Ammon's horn (tissue), 1 donor: Measurements from ENCODE around the gene RNF19B.
A peak's percentile ranks its signal among the peaks of the same experiment; 100 is the strongest.

Experiments
- DNase-seq: peaks from one replicate; pipeline ENCODE4 v3.0.0-alpha.2; 2016; ENCODE audit warnings: low spot score

RNF19B gene

DNA sequence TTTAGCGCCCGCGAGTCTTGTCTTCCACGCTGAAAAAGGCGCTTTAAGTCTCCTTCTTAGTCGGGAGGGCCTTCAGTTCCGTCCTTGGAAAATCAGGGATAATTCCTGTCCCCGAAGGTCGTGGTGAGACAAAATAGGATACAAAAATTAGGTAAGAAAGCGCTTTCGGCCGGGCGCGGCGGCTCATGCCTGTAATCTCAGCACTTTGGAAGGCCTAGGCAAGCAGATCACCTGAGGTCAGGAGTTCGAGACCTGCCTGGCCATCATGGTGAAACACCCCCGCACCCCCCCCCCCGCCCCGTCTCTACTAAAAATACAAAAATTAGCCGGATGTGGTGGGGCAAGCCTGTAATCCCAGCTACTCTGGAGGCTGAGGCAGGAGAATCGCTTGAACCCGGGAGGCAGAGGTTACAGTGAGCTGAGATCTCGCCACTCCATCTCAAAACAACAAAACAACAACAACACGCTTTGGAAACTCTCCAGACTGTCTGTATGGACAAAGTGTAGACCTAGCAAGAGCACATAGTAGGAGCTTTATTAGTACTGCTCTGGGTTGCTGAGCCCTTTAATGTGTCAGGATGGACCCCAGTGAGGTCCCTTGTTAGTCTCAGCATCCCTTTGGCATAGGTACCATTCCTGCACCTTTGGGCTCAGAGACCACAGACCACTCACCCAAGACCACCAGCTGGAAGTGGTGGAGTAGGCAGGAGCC, 62.6 kb downstream of the RNF19B start:
- DNase-seq: no peak

DNA sequence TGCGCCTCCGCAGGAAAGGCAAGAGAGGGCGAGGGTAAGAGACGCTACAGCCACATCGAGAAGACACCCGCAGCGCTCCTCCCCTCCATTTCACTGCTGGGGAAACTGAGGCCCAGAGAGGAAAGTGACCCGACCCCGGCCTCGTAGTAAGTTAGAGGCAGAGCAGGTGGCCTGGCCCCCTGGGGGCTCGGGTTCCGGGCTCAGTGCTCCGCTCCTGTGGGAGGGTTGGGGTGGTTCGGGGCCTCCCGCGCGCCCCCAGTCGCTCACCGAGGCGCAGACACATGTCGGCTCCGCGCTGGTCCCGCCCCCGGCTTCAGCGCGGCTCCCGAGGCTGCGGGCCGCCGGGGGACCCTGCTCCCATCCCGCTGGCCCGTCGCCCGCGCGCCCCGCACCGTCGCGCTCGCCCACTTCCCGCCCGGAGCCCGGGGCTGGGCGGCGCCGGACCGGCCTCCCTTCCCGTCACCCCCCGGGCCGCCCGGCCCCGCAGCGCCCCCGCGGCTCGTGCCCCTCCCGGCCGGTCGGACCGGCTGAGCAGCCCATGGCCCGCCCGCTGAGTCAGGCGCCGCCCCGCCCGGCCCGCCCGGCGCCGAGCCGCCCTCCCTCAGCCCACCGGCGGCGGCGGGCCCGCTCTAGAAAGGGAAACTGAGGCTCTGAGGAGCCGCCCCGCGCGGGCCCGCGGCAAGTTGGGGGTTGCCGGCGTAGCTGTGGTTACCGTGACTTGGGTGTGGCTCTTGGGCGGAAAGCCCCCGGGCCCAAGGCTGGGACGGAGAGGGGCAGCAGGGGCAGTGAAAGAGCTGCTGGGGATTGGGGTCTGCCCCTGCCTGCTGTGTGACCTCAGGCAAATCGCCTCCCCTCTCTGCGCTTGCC, 63.4 kb downstream of the RNF19B start, which contains the start of gene TMEM54:
TMEM54 (minus strand) TSS at position 434 of the 867 bp plus-strand sequence; CDS start at position 283, 151 bp downstream.
- DNase-seq: no peak

DNA sequence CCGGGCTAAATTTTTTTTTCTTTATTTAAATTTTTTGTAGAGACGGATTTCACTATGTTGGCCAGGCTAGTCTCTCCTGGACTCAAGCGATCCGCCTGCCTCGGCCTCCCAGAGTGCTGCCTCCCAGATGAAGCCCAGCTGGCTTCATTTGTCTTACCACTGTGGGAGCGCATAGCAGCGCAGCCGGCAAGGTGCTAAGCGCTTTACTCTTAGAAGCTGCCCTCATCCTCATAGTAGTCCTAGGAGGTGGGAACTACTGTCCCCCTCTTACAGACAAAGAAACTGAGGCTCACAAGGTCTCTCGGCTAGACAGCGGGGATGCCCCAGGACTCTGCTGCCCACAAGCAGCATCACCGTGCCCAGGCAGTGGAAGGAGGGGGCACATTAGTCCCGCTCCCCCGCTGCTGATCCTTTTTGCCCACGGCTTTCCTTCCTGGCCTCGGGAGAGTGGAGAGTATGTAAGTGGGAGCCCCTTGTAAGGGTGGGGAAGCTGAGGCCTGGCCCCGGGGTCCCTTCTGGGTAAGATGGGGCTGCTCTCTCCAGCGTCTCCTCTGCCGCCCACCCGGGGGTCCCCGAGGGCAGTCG, 64.1 kb downstream of the RNF19B start:
- DNase-seq: no peak

DNA sequence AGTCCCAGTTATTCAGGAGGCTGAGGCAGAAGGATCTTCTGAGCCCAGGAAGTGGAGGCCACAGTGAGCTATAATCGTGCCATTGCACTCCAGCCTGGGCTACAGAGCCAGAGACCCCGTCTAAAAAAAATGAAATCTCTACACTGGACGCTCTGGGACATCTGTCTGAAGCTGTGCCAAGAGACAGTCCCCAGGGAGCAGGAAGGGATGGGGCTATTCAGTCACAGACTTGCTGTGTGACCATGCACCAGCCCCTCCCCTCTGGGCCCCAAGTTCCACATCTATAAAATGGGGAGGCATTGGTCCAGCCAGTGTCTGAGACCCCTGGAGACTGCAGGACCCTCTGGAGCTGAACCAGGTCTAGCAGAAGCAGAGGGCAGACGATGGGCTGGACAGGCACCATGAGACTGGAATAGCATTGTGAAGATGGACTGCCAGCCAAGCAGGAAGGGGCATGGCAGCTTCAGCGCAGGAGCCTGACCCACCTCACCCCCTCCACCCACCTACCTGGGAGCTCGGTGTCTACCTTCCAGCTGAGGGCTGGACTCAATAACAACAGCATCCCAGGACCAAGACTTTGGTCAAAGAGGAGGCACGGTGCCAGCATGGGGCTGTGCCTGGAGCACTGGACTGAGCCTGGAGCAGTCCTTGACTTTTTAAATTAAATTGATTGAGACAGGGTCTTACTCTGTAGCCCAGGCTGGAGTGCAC, 64.9 kb downstream of the RNF19B start:
- no peak for DNase-seq

DNA sequence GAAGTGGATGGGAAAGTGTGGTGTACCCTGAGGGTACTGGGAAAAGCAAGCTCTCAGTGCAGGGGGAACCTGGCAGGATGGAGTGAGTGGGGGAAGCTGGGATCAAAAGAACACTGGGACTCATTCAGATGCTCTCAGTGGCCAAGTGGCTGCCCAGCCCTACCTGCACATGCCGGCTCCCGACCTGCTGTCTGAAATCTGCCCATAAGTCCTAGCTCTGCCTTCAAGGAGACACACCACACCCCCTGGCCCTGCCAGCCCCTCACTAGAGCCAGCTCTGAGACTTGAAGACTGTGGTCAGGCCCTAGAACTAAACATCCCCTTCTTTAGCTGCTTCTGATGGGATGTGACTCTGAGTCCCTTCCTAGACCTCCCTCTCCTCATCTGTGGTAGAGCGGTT, 65.7 kb downstream of the RNF19B start:
- no peak for DNase-seq

DNA sequence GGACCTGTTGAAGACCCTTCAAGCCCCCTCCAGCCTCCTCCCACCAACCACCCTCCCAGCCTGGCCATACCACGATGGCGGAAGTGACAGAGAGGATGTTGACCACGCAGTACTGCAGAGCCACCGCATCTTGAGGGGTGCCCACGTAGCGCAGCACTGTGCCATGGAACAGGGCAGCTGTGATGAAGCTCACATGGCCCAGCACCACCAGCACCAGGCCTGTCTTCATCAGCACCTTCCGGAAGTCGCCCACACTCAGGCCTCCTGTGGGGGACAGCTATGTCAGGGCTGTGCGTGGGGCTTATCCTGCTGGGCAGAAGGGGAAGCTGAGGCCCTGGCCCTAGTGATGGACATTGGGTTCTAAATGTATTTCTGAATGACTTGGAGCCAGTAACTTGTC, 66.6 kb downstream of the RNF19B start:
- no peak for DNase-seq

DNA sequence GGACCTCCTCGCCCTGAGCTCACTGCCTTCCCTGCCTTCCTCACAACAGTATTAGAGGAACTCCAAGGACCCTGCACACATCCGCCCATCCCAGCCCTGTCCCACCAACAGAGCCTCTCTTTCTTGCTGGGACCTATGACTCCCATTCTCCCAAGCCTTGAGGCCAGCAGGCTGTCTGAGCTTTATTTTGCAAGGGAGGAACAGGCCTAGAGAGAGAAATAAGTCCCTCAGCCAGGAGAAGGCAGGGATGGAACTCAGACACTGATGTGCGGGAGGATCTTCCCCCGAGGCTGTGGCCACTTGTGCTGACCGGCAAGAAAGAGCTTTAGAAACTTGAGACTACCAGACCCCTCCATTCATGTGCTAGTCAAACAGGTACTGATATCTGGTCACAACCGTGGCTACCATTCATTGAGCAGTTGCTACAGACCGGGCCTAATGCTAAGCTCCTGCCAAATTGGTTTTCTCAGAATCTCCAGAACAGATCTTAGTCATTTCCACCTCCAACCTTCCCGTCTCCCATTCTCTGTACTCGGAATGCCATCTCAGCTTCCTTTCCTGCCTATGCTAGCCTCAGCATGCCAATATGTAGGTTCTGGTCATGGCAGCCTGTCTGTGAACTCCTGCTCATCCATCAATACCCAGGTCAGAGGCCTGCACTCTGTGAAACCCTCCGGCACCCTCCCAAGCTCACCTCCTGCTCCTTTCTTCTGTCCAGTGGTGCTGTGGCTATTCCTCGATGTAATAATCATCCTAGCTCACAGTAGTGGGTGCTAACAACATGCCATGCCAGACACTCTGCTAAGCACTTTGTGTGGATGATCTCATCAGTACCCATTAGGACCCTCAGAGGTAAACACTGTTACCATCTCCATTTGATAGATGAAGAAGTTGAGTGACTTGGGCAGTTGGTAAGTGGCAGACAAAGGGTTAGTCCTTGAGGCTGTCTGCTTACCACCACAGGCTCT, 67.2 kb downstream of the RNF19B start:
- DNase-seq: no peak

DNA sequence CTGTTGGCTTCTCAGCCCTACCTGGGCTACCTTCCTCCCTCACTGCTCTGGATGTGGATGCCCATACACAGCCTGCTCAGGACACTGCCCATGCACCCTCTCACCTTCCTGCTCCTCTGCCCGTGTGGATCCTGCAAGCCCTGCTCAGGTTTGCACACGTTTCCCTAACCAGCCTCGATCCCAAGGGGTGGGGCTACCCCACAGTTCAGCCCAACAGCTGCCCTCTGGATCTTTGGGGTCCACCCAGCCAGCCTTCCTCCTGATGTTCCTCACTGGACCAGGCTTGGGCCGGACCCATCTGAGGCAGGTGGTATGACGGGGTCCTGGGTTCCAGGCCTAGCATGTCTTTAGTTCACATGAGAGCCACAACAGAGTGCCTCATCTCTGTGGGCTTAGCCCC, 68.2 kb downstream of the RNF19B start:
- DNase-seq: no peak

DNA sequence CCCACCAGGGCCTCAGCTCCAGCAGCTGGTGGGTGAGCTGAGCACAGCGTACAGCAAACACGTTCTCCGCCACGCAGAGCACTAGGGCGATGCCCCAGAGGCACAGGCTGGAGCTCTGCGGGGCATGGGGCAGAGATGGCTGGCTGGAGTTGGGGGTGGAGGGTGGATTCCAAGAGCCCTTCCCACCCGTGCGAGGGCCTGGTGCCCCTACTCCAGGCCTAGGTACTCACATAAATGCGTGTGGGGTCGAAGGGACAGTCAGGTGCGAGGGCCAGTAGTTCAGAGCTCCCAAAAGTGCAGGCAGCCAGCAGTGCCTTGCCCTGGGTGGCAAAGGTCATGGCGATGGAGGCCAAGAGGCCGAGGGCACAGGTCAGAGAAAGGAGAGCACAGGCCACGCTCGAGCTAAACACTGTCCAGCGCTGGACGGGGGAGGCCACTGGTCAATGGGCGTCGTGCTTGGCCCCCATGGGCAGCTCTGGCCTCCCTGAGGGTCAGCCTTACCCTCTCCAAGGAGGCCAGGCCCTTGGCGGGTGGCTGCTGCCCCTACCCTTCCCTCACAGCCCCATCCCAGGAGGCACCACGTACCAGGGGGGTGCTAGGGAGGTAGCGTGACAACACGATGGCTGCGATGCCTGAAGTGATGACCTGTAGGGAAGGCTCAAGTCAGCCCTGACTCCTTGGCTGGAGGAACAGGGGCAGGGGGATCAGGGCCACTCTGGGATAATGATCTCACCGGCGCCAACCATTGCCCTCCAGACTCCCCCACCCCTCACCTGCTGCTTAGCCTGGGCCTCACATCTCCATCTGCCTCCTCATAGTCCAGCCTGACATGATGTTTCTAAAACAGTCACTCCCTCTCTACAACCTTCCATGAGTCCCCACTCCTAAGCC, 69.0 kb downstream of the RNF19B start:
- DNase-seq: no peak

DNA sequence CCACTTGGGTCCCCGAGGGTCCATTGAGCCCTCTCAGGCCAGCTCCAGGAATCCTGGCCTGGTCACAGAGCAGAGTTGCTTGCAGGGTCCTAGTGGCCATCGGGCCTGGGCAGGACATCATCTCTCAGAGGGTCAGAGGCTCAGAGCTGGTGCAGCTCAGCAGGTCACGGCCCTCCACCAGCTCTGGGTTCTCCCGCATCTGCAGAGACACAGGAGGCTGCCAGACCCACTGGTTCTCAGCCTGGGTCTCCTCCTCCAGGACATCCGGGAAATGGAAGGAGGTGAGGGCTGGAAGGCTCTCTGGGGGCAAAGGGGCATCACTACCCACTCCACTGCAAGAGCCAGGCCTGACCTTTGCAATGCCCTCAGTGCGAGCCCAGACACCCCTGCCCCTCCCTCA, 69.9 kb downstream of the RNF19B start:
- DNase-seq: no peak

DNA sequence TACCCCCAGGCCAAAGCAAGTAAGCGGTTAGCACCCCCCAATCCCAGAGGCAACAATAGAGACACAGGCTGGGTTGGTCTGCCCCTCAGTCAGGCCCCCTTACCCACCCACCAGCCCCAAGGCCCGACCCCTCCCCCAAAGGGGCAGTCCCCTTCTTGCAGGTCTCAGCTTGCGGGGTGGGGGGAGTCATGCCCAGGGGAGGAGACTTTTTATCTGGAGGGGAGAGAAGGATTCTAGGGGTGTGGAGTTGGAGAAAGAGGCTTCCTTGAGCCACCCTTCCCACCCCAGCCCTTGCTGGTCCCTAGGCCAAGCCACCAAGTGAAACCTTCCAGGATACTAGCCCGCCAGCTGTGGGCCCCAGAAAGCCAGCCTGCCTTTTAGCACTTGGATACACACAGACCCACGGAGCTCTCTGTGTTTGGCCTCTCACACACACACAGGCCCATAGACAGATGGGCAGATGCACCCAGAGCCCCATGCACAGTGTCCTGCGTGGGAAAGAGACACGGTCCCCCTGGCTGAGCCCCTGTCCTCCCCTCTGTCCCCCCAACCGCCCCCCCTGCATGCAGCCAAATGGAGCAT, 70.5 kb downstream of the RNF19B start:
- DNase-seq: no peak

DNA sequence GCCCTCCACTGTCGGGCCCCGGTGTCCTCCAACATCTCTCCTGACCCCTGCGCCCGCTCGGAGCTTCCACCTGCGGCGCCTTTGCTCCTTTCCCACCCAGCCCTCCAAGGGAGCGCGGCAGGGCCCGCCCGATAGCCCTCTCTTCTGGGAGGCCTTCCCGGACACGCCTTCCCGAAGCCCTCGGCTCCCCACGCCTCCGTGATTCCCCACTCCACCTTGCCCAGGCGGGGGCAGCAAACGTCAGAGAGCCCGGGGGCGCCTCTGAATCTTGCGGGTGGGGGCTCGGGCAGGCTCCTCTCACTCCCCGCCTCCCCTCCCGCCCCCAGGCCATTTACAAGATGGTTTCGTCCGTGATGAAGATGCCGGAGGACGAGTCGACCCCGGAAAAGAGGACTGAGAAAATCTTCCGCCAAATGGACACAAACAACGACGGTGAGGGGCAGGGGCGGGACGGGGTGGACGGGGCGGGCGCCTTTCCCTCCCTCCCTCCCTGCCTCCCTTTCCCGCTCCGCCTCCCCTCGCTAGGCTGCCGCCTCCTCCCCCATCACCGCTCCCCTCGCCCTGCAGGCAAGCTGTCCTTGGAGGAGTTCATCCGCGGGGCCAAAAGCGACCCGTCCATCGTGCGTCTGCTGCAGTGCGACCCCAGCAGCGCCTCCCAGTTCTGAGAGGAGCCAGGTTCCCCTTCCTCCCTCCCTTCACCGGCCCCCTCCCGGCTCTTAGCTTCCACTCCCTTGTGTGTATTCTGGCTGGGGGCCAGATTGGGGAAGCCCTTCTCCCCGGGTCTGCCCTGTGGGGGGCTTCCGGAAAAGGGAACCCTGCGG, 71.2 kb downstream of the RNF19B start:
- no peak for DNase-seq

DNA sequence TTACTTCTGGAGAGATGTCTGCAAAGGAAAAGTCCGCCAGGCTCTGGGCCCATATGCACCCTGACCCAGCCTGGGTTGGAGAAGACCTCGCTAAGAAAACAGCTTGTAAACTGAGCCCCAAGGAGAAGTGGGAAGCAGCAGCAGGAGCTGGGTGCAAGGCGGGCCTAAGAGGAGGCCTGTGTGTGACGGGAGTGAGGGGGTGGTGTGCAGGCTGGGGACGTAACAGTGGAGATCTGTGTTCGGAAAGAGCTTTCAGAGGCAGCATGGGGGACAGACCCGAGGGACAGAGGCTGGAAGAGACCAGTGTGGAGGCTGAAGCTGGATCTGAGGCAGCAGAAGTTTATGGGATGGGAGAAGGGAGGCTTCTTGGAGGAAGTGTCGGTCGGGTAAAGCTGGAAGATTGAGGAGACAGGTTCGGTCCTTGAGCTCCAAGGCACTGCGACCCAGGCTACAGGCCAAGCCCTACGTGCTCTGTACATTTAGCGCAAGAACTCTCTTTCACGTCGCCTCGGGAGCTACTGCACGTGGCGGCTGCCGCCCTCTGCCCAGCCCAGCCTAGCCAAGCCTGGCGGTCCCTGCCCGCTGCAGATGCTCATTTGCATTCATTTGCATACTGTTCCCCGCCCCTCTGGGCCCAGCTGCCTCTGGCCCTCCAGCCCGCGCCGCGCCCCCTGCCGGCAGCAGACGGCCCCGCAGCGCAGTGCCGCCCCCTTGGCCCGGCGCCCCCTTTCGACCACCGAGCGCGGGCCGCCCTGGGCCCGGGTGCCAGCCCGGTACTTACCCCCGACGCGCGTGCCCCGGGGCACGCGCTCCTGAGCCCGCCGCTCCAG, 72.0 kb downstream of the RNF19B start:
- peak; percentile 91 for DNase-seq

DNA sequence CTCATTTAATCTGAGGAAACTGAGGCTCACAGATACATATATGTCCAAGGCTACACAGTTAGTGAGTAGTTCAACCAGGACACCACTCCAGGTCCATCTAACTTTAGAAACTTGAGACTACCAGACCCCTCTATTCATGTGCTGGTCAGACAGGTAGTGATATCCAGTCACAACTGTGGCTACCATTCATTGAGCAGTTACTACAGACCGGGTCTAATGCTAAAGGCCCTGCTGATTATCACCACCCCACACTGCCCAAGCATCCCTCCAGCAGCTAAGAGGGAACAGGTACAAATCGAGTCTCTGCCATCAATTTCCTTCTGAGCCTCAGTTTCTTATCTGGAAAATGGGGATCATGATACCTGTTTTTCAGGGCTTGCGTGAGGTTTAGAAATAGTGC, 73.0 kb downstream of the RNF19B start:
- no peak for DNase-seq

DNA sequence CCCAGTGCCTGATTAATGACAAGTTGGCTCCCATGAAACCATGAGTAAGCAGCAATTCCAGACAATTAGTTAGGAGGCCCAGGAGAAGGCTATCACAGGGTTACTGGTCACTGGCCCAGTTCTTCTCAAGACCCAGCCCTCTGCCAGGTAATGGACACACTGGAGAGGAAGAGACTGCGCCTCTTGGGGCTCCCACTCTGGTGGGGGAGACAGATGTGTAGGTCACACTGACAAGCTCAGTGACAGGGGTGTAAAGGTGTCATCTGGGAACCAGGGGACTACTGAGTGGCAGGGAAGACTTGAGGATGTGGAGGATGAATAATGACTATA, 73.4 kb downstream of the RNF19B start:
- DNase-seq: no peak

DNA sequence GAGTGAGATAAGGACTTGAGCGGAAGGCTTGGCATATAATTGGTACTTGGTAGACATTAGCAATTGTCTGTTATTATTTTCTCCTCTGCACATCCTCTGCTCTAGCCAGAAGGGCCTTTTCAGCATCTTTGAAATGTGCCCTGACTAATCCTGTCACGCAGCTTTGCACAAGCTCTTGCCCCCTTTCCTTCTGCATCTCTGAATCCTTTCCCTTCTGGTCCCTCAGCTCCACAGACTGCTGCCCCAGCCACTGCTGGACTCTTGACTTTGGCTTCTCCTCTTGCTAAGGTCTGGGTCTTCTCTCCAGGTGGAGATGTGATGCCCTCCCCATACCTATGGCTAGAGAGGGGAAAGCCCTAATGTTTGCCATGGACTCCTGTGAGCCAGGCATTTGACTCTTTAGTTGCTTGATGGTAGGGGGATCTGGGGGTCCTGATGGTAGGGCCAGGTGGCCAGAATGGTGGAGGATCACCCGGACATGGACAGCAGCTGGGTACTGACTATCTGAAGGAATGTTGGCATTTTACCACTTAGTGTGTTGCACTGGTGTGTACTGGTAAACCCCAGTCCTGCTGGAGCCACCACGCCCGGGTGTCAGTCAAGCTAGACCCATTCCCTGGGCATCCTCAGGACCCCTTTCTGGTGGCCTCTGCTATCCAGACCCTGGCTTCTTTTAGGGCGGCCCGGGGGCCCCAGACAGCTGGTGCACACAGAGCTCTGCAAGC, 73.9 kb downstream of the RNF19B start:
- no peak for DNase-seq

DNA sequence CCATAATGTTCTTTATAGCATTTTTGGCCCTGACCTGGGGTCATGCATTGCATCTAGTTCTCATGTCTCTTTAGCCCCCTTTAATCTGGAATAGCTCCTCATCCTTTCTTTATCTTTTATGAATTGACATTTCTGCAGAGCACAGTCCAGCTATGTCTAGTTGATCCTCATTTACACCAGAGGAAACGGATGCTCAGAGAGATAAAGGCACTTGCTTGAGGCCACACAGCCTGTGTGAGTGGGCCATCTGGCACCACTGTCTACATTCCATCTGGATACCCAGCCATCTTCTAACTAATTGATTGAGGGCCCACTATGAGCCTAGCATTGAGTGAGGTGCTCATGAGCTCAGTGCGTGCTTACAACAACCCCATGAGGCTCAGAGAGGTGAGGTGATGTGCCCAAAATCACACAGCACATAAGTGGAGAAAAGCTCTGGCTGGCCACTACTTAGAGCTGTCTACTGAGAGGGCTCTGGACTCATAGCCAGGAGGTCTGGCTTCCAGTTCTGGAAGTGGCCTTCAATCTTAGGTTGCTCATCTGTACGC, 74.8 kb downstream of the RNF19B start:
- DNase-seq: no peak
